ENCODE results near the gene CDC45.
"Not testable (repeated sequence)": the region's sequence is repeated elsewhere in the genome, so short reads cannot be mapped to it uniquely, and the experiment has no call there.

The CDC45 gene

DNA sequence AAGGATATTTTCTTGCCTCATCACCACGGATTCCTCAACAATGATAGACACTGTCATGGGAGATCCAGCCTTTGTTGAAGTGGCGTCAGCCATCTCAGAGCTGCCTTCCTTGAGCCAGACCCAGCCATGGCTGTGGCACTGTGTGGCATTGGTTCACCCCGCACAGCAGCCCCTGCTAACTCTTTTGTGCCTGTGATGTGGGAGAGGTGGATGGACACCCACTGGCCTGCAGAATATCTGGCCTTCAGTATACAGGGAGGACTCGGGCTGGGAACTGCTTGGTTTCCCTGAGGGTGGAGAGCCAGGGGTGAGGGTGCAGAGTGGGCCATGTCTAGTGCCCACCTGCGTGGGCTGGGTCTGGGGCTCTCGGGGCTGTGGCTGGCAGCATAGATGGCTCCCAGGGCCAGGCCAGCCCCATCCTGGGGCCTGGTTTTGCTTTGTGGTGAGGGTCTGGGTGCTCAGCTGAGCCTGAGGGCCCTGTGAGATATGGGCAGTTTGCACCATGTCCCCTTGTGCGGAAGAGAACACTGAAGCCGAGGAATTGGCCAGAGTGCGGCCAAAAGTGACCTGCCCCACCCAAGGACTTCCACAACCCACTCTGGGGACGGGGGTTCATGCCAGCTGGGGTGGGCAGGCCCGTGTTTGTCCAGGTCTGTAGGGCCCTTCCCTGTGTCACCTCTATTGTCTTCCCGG, 38.3 kb downstream of the CDC45 start:
- DNase-seq: no peak

DNA sequence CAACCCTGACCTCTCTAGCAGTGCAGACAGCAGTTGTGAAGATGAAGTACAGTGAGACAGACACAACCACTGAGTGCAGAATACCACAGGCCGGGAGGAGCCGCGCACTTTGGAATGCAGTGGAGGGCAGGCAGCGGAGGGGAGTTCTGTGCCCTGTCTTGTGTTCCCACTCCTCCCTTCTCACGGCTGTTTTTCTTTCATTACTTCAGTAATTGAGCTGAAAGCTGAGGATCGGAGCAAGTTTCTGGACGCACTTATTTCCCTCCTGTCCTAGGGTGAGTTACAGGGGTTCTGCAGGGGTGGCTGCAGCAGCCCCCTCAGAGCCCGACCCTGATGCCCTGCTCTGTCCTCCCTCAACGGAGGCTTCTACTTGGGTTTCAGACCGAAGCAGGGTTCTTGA, 38.9 kb downstream of the CDC45 start:
- no peak for DNase-seq

- DNase-seq: no peak
Measured at GRCh38 chr22:19519041-19519926, 39.6 kb downstream of the CDC45 start.

- DNase-seq: no peak
Measured at GRCh38 chr22:19520007-19520406, 40.3 kb downstream of the CDC45 start.

DNA sequence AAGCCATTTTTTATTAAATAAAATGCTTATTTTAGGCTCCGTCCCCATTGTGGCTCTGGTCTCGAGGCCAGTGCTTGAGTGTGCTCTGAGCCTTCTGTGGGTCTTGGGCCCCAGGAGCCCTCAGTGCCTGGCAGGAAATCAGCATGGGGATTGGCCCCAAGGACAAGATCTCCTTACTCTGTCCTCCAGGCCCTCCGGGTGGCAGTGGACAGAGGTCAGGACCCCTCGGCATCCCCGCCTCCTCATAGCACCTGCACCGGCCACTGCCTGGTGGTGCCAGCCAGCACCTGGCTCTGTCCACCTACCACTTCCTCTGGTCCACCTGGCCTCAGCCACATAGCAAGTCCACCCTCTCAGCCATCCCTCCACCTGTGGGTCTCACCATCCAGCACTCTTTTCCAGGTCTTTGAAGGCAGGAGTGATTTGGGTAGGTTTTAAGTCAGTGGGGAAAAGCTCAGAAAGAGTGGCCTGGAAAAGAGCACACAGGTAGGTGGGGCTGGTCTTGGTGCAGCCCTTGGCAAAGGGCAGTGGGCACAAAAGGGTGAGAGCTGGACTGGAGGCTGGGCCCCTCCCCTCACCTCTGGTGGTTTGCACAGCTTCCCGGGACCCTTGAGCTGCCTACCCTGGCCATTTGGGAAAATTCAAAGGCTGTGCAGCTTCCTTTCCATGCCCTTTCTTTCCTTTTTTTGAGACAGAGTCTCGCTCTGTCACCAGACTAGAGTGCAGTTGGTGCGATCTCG, 41.0 kb downstream of the CDC45 start:
- no peak for DNase-seq

DNA sequence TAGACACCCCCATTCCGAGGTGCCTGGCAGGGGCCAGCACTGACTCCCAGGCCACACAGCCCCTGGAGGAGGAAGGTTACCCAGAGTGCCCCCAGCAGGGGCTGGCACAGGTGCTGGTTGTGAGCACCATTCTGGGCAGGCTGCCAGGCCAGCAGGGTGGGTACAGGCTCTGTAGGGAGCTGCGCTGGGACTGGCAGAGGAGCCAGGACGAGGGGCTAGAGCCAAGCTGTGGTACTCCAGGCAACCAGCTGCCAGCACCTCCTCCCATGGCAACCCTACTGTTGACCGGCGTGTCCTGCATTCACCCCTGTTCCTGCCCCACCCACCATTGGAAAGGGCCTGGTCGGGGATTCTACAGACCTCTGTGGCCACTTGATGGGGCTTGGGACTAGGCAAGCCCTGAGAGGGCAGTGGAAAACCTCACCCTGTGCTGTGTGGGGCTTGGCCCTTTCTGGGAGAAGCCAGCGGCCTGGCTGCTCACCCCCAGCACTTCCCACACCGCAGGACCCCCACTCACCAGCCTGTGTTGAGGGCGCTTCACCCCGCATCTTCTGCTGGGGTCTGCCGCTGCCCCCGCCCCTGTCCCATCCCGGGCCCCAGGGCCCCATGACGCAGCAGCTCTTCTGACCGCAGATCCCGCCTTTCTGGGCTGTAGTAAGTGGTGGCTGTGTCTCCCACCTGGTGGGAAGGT, 42.6 kb downstream of the CDC45 start:
- no peak for DNase-seq

GRCh38 chr22:19522881-19523239, 43.1 kb downstream of the CDC45 start:
- no peak for DNase-seq

- DNase-seq: no peak
Measured at GRCh38 chr22:19523240-19524169, 43.8 kb downstream of the CDC45 start.

DNA sequence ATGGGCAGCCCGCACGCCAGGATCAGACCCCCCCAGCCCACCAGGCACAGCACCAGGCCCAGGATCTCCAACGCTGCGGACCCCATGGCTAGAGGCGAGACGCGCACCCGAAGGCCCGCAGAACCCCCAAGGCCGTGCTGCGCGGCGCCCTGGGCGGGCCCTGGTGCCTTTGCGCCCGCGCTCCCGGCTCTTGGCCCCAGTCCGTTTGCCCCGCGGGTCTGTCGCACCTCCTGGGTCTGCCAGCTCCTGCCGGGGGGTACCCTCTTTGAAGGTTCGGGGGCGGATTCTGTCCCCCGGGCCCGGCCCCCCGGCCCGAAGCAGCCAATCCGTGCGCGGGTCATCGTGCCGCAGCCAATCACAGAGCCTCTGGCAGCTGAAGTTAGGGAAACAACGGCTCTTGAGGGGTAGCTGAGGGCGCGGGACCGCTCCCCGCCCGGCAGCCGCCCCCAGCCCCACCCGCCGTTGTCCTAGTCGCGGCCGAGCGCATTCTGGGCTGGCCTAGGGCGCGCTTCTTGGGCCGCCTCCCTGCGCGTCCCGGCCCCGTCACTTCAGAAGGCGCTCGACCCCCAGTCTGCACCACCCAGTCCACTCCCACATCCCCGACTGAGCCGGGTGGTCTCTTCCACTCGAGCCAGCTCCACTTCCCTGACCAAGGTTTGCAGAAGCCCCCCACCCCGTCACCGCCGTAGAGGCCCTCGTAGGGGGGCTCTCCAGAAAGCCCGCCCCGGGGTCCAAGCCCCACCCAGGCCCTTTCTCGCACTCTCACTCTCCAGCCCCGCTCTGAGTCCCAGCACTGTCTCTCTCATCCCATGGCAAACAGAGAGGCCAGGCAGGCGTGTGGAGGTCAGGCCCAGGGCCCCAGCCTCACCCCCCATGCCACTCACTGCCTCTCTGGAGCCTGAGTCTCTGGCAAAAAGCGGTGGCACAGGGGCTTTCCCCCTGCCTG, 44.7 kb downstream of the CDC45 start, which contains the start of gene CLDN5:
Gene CLDN5, minus strand, starts transcription at position 241 of the 946 bp plus-strand sequence. Its CDS starts 155 bp downstream, at position 86.
- no peak for DNase-seq

DNA sequence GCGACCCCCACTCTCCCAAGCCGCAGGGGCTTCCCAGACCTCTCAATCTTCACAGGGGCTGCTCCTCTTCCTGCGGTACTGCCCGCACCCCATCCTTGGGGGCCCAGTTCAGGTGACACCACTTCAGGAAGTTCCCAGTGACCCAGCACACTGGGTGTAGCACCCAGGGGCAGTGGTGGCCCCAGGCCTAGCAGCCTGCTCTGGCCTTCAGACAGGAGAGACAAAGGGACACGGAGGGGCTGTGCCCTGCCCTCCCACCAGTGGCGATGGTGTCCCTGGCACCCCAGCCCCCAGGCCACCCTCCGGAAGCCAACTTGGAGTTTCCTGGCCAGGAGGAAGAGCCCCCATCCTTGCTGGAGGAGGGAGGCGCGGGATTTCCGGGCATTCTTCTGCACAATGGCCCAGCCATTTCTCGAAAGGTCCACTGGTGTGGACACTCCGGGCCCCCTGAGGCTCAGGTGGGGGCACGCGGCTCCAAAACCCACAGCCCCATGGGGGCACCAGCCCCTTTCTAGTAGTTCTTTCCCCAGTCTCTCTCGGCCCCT, 45.5 kb downstream of the CDC45 start:
- no peak for DNase-seq

GRCh38 chr22:19525666-19526065, 45.9 kb downstream of the CDC45 start:
- no peak for DNase-seq

- DNase-seq: no peak
Measured at GRCh38 chr22:19526076-19526701, 46.5 kb downstream of the CDC45 start.

GRCh38 chr22:19526702-19527111, 47.0 kb downstream of the CDC45 start:
- no peak for DNase-seq

DNA sequence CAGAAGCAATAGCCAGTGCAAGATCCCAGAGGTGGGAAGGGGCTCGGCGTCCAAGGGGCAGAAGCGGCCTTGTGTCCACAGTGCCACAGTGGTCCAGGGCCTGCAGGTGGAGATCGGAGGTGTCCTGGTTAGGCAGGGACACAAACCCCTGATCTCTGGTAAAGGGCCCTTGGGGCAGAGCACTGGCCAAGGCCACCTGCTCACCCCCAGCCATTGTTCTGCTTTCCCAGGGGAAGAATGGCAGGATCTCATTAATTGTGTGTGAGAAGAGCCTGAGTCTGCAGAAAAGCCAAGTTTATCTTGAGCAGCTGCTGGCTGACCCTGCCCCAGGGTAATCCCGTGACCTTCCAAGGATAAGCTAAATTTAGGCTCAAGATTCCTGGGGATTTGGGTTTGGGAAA, 47.6 kb downstream of the CDC45 start:
- DNase-seq: no peak

- DNase-seq: no peak
Measured at GRCh38 chr22:19527861-19528417, 48.2 kb downstream of the CDC45 start.

DNA sequence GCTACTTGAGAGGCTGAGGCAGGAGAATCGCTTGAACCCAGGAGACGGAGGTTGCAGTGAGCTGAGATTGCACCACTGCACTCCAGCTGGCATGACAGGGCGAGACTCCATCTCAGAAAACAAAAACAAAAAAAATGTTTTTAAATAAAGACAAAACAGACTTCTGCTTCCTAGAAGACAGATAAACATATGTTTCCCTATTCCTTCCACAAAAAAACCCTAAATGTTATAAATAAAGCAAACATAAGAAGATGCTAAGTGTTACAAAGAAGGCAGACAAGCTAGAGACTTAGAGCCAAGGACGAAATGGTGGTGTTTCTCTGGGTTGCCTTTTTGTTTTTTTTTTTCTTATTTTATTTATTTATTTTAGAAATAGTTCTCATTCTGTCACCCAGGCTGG, 50.1 kb downstream of the CDC45 start:
- no peak for DNase-seq

DNA sequence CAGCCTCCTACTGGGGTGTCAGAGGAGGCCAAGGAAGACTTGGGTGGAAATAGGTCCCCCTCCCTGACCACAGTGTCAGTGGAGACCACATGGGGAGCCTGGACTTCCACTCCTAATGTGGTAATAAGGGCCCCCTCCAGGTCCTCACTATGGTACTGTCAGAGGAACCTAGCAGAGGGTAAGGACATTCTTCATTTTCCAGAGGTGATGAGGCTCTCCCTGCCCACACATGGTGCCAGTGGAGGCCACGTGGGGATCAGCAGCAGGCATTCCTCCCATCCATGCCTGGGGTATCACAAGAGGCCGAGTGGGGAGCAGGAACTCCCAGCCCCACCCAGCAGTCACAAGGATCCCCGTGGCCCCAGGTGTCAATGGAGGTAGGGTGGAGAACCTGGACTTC, 51.0 kb downstream of the CDC45 start:
- DNase-seq: no peak

GRCh38 chr22:19531327-19531726, 51.6 kb downstream of the CDC45 start:
- DNase-seq: not testable (repeated sequence)

DNA sequence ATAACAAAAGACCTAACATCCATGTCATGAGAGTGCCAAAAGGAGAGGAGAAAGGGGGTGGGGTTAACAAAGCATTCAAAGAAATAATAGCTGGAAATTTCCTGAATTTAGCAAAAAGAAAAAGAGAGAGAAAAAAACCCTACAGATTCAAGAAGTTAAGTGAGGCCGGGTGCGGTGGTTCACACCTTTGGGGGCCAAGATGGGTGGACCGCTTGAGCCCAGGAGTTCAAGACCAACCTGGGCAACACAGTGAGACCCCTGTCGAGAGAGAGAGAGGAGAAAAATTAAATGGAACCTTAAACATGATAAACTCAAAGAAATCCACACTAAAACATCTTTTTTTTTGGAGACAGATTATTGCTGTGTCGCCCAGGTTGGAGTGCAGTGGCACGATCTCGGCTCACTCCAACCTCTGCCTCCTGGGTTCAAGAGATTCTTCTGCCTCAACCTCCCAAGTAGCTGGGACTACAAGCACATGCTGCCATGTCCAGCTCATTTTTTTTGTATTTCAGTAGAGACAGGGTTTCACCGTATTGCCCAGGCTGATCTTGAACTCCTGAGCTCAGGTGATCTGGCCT, 53.4 kb downstream of the CDC45 start:
- DNase-seq: no peak

Measured in activated CD8-positive, alpha-beta memory T cell treated with anti-CD3 and anti-CD28 coated beads, Interleukin-2, amount 50 U/mL, for 4 hours (primary cell).